HG02623 (cell line): ENCODE measurements around the gene GRIK3.

Experiments
- ATAC-seq: cut with Tn5 transposase; IDR thresholded peaks from one replicate; pipeline ENCODE4 v1.9.1; 2021; ENCODE audit warnings: moderate library complexity; ENCODE audit not compliant: unreplicated experiment

GRIK3 gene

GRCh38 chr1:36881541-36881940 lies 152.8 kb downstream of the GRIK3 start:
- ATAC-seq, result no peak

- no peak for ATAC-seq
These were observed 153.3 kb downstream of the GRIK3 start for GRCh38 chr1:36881068-36881405.

- ATAC-seq, result no peak
These were observed 153.9 kb downstream of the GRIK3 start for GRCh38 chr1:36880155-36881067.

- ATAC-seq, result no peak
These were observed 154.7 kb downstream of the GRIK3 start for GRCh38 chr1:36879613-36880012.

- no peak for ATAC-seq
These were observed 157.3 kb downstream of the GRIK3 start for GRCh38 chr1:36876990-36877389.

GRCh38 chr1:36874271-36875060 lies 159.8 kb downstream of the GRIK3 start:
- ATAC-seq, result no peak

GRCh38 chr1:36872858-36873257 lies 161.5 kb downstream of the GRIK3 start:
- no peak for ATAC-seq

GRCh38 chr1:36872126-36872754 lies 162.1 kb downstream of the GRIK3 start:
- ATAC-seq, result no peak

GRCh38 chr1:36871146-36871971 lies 163.0 kb downstream of the GRIK3 start:
- ATAC-seq, result no peak

GRCh38 chr1:36869826-36870225 lies 164.5 kb downstream of the GRIK3 start:
- ATAC-seq, result no peak

- ATAC-seq, result no peak
These were observed 165.3 kb downstream of the GRIK3 start for GRCh38 chr1:36869054-36869453.

GRCh38 chr1:36867575-36867974 lies 166.7 kb downstream of the GRIK3 start:
- ATAC-seq, result no peak

- ATAC-seq, result no peak
These were observed 168.0 kb downstream of the GRIK3 start for GRCh38 chr1:36866169-36866814.

- no peak for ATAC-seq
These were observed 168.8 kb downstream of the GRIK3 start for GRCh38 chr1:36865602-36865900.

GRCh38 chr1:36864823-36865601 lies 169.3 kb downstream of the GRIK3 start:
- no peak for ATAC-seq

- ATAC-seq, result no peak
These were observed 170.0 kb downstream of the GRIK3 start for GRCh38 chr1:36864182-36864822.

- no peak for ATAC-seq
These were observed 170.8 kb downstream of the GRIK3 start for GRCh38 chr1:36863500-36863899.

GRCh38 chr1:36863061-36863460 lies 171.3 kb downstream of the GRIK3 start:
- ATAC-seq, result no peak

- no peak for ATAC-seq
These were observed 172.9 kb downstream of the GRIK3 start for GRCh38 chr1:36861375-36861774.
